Stimulated activated naive CD8-positive, alpha-beta T cell treated with anti-CD3 and anti-CD28 coated beads, Interleukin-15, Interleukin-2, amounts not matched to agents 100 ng/mL and 50 ng/mL, for 24 hours (primary cell): Measurements from ENCODE around the gene NCOA1.
"Not testable (repeated sequence)": the region's sequence is repeated elsewhere in the genome, so short reads cannot be mapped to it uniquely, and the experiment has no call there.

Experiments
- H3K27ac Mint-ChIP-seq: one replicate; pipeline ENCODE4 v1.8.0; 2021; ENCODE audit warnings: mild to moderate bottlenecking, mixed read lengths
- H3K27me3 Mint-ChIP-seq: one replicate; pipeline ENCODE4 v1.8.0; 2021; ENCODE audit warnings: mixed read lengths
- H3K36me3 Mint-ChIP-seq: one replicate; pipeline ENCODE4 v1.8.0; 2021; ENCODE audit warnings: low read depth, mixed read lengths
- H3K4me1 Mint-ChIP-seq: one replicate; pipeline ENCODE4 v1.8.0; 2021; ENCODE audit warnings: low read depth, mixed read lengths
- H3K4me3 Mint-ChIP-seq: one replicate; pipeline ENCODE4 v1.8.0; 2021; ENCODE audit warnings: mild to moderate bottlenecking, mixed read lengths
- H3K9me3 Mint-ChIP-seq: one replicate; pipeline ENCODE4 v1.8.0; 2021; ENCODE audit warnings: mixed read lengths

NCOA1 gene

GRCh38 chr2:24527536-24527935, 36.5 kb downstream of the NCOA1 start:
- Mint-ChIP-seq H3K4me1 (peaks cover 47% of the 10 kb centered on the region), H3K4me3 (no peak overlapping the region), H3K27me3 (no peaks in the 10 kb centered on the region), H3K9me3 (peaks cover 15% of the 10 kb centered on the region), H3K27ac (no peak overlapping the region), H3K36me3 (peaks cover 35% of the 10 kb centered on the region)

- H3K4me3 Mint-ChIP-seq, result no peak overlapping the region
- peaks cover 35% of the 10 kb centered on the region for H3K9me3 Mint-ChIP-seq
- peaks cover 40% of the 10 kb centered on the region for H3K36me3 Mint-ChIP-seq
- H3K27ac Mint-ChIP-seq, result no peak overlapping the region
- H3K4me1 Mint-ChIP-seq, result peaks cover 38% of the 10 kb centered on the region
- no peaks in the 10 kb centered on the region for H3K27me3 Mint-ChIP-seq
Measured at GRCh38 chr2:24530796-24531195, 39.7 kb downstream of the NCOA1 start.

GRCh38 chr2:24531610-24532009, 40.6 kb downstream of the NCOA1 start:
- not testable (repeated sequence) for H3K27me3 Mint-ChIP-seq, H3K4me3 Mint-ChIP-seq, H3K27ac Mint-ChIP-seq
- peaks cover 43% of the 10 kb centered on the region for H3K36me3 Mint-ChIP-seq
- H3K9me3 Mint-ChIP-seq, result peaks cover 40% of the 10 kb centered on the region
- H3K4me1 Mint-ChIP-seq, result peaks cover 40% of the 10 kb centered on the region

GRCh38 chr2:24532057-24532456, 41.0 kb downstream of the NCOA1 start:
- Mint-ChIP-seq H3K36me3 (peaks cover 43% of the 10 kb centered on the region), H3K9me3 (peaks cover 40% of the 10 kb centered on the region), H3K4me1 (peaks cover 39% of the 10 kb centered on the region)
- H3K27ac Mint-ChIP-seq, H3K4me3 Mint-ChIP-seq, H3K27me3 Mint-ChIP-seq: not testable (repeated sequence)

GRCh38 chr2:24533574-24533973, 42.5 kb downstream of the NCOA1 start:
- H3K27me3 Mint-ChIP-seq, H3K4me3 Mint-ChIP-seq, H3K27ac Mint-ChIP-seq: not testable (repeated sequence)
- Mint-ChIP-seq H3K36me3 (peaks cover 39% of the 10 kb centered on the region), H3K9me3 (peaks cover 36% of the 10 kb centered on the region), H3K4me1 (peaks cover 34% of the 10 kb centered on the region)

- no peak overlapping the region for H3K4me3 Mint-ChIP-seq
- peaks cover 33% of the 10 kb centered on the region for H3K4me1 Mint-ChIP-seq
- no peaks in the 10 kb centered on the region for H3K27me3 Mint-ChIP-seq
- H3K36me3 Mint-ChIP-seq, result peaks cover 42% of the 10 kb centered on the region
- H3K9me3 Mint-ChIP-seq, result peaks cover 35% of the 10 kb centered on the region
- no peak overlapping the region for H3K27ac Mint-ChIP-seq
Measured at GRCh38 chr2:24538720-24539119, 47.7 kb downstream of the NCOA1 start.

- Mint-ChIP-seq H3K9me3 (peaks cover 39% of the 10 kb centered on the region), H3K27ac (no peak overlapping the region), H3K27me3 (no peaks in the 10 kb centered on the region), H3K36me3 (peaks cover 47% of the 10 kb centered on the region), H3K4me3 (no peak overlapping the region), H3K4me1 (peaks cover 39% of the 10 kb centered on the region)
Measured at GRCh38 chr2:24539258-24539657, 48.2 kb downstream of the NCOA1 start.

GRCh38 chr2:24540011-24540477, 49.0 kb downstream of the NCOA1 start:
- Mint-ChIP-seq H3K27me3 (no peaks in the 10 kb centered on the region), H3K27ac (no peak overlapping the region), H3K4me1 (peaks cover 40% of the 10 kb centered on the region), H3K36me3 (peaks cover 48% of the 10 kb centered on the region), H3K9me3 (peaks cover 40% of the 10 kb centered on the region), H3K4me3 (no peak overlapping the region)

- no peak overlapping the region for H3K4me3 Mint-ChIP-seq
- H3K9me3 Mint-ChIP-seq, result peaks cover 31% of the 10 kb centered on the region
- no peak overlapping the region for H3K27ac Mint-ChIP-seq
- peaks cover 32% of the 10 kb centered on the region for H3K4me1 Mint-ChIP-seq
- H3K27me3 Mint-ChIP-seq, result no peaks in the 10 kb centered on the region
- peaks cover 40% of the 10 kb centered on the region for H3K36me3 Mint-ChIP-seq
Measured at GRCh38 chr2:24541621-24542020, 50.6 kb downstream of the NCOA1 start.

- no peak overlapping the region for H3K27ac Mint-ChIP-seq
- H3K27me3 Mint-ChIP-seq, result no peaks in the 10 kb centered on the region
- H3K4me1 Mint-ChIP-seq, result peaks cover 32% of the 10 kb centered on the region
- H3K36me3 Mint-ChIP-seq, result peaks cover 42% of the 10 kb centered on the region
- no peak overlapping the region for H3K4me3 Mint-ChIP-seq
- H3K9me3 Mint-ChIP-seq, result peaks cover 34% of the 10 kb centered on the region
Measured at GRCh38 chr2:24542269-24542872, 51.3 kb downstream of the NCOA1 start.

- Mint-ChIP-seq H3K27ac (no peak overlapping the region), H3K36me3 (peaks cover 48% of the 10 kb centered on the region), H3K4me3 (no peak overlapping the region), H3K9me3 (peaks cover 38% of the 10 kb centered on the region), H3K4me1 (peaks cover 32% of the 10 kb centered on the region), H3K27me3 (no peaks in the 10 kb centered on the region)
Measured at GRCh38 chr2:24543252-24543651, 52.2 kb downstream of the NCOA1 start.

GRCh38 chr2:24544456-24545115, 53.5 kb downstream of the NCOA1 start:
- peaks cover 54% of the 10 kb centered on the region for H3K36me3 Mint-ChIP-seq
- no peaks in the 10 kb centered on the region for H3K27me3 Mint-ChIP-seq
- H3K9me3 Mint-ChIP-seq, result peaks cover 41% of the 10 kb centered on the region
- H3K4me3 Mint-ChIP-seq, result no peak overlapping the region
- peaks cover 21% of the 10 kb centered on the region for H3K4me1 Mint-ChIP-seq
- no peak overlapping the region for H3K27ac Mint-ChIP-seq

- H3K36me3 Mint-ChIP-seq, result peaks cover 50% of the 10 kb centered on the region
- H3K4me1 Mint-ChIP-seq, result peaks cover 39% of the 10 kb centered on the region
- peaks cover 40% of the 10 kb centered on the region for H3K9me3 Mint-ChIP-seq
- no peaks in the 10 kb centered on the region for H3K27me3 Mint-ChIP-seq
- no peak overlapping the region for H3K27ac Mint-ChIP-seq
- H3K4me3 Mint-ChIP-seq, result no peak overlapping the region
Measured at GRCh38 chr2:24546669-24547068, 55.6 kb downstream of the NCOA1 start.

GRCh38 chr2:24548058-24548457, 57.0 kb downstream of the NCOA1 start:
- peaks cover 41% of the 10 kb centered on the region for H3K4me1 Mint-ChIP-seq
- peaks cover 41% of the 10 kb centered on the region for H3K36me3 Mint-ChIP-seq
- H3K27ac Mint-ChIP-seq, result no peak overlapping the region
- H3K4me3 Mint-ChIP-seq, result no peak overlapping the region
- H3K9me3 Mint-ChIP-seq, result peaks cover 34% of the 10 kb centered on the region
- no peaks in the 10 kb centered on the region for H3K27me3 Mint-ChIP-seq

GRCh38 chr2:24550301-24550700, 59.2 kb downstream of the NCOA1 start:
- H3K36me3 Mint-ChIP-seq, result peaks cover 40% of the 10 kb centered on the region

GRCh38 chr2:24551016-24551415, 60.0 kb downstream of the NCOA1 start:
- H3K27ac Mint-ChIP-seq, result no peak overlapping the region
- no peaks in the 10 kb centered on the region for H3K27me3 Mint-ChIP-seq
- H3K9me3 Mint-ChIP-seq, result peaks cover 21% of the 10 kb centered on the region
- H3K4me3 Mint-ChIP-seq, result no peak overlapping the region
- peaks cover 24% of the 10 kb centered on the region for H3K4me1 Mint-ChIP-seq
- peaks cover 47% of the 10 kb centered on the region for H3K36me3 Mint-ChIP-seq

More at GRCh38 chr2:24550301-24550700, 59.2 kb downstream of the NCOA1 start:
- peaks cover 25% of the 10 kb centered on the region for H3K4me1 Mint-ChIP-seq
- not testable (repeated sequence) for H3K27me3 Mint-ChIP-seq, H3K27ac Mint-ChIP-seq, H3K4me3 Mint-ChIP-seq
- H3K9me3 Mint-ChIP-seq, result peaks cover 18% of the 10 kb centered on the region
